Stimulated activated CD4-positive, alpha-beta T cell treated with anti-CD3 and anti-CD28 coated beads, Interleukin-15, amount 100 ng/mL, for 1 hour (primary cell): Measurements from ENCODE around the gene SLC1A5.

Experiments
- DNase-seq, 2 donors: peaks; one replicate each; pipeline ENCODE4 v3.0.0-alpha.2; 2020; ENCODE audit warnings: low read depth in 1 of 2, low spot score in 1 of 2

The SLC1A5 gene

GRCh38 chr19:46745030-46745429, 43.4 kb downstream of the SLC1A5 start:
- DNase-seq: no peak

- no peak for DNase-seq
Measured at GRCh38 chr19:46744005-46744691, 44.2 kb downstream of the SLC1A5 start.

- no peak for DNase-seq
Measured at GRCh38 chr19:46742926-46743480, 45.4 kb downstream of the SLC1A5 start.

GRCh38 chr19:46741447-46741846, 46.9 kb downstream of the SLC1A5 start:
- no peak for DNase-seq

GRCh38 chr19:46739290-46739771, 49.1 kb downstream of the SLC1A5 start:
- no peak for DNase-seq

- DNase-seq: no peak
Measured at GRCh38 chr19:46737761-46738171, 50.6 kb downstream of the SLC1A5 start.

GRCh38 chr19:46737298-46737654, 51.1 kb downstream of the SLC1A5 start:
- DNase-seq: no peak

GRCh38 chr19:46736531-46737297, 51.7 kb downstream of the SLC1A5 start:
- no peak for DNase-seq

GRCh38 chr19:46733690-46734292, 54.6 kb downstream of the SLC1A5 start:
- DNase-seq: no peak

GRCh38 chr19:46732966-46733689, 55.3 kb downstream of the SLC1A5 start:
- DNase-seq: no peak

- DNase-seq: no peak
Measured at GRCh38 chr19:46732172-46732938, 56.0 kb downstream of the SLC1A5 start.

GRCh38 chr19:46731584-46731983, 56.8 kb downstream of the SLC1A5 start:
- no peak for DNase-seq

GRCh38 chr19:46731007-46731501, 57.3 kb downstream of the SLC1A5 start:
- no peak for DNase-seq

- no peak for DNase-seq
Measured at GRCh38 chr19:46730595-46730994, 57.8 kb downstream of the SLC1A5 start.

- no peak for DNase-seq
Measured at GRCh38 chr19:46730187-46730586, 58.2 kb downstream of the SLC1A5 start.

- no peak for DNase-seq
Measured at GRCh38 chr19:46729696-46730095, 58.7 kb downstream of the SLC1A5 start.

GRCh38 chr19:46728693-46729339, 59.6 kb downstream of the SLC1A5 start:
- DNase-seq: peak; percentile 66 to 74

GRCh38 chr19:46728208-46728607, 60.2 kb downstream of the SLC1A5 start:
- no peak for DNase-seq

GRCh38 chr19:46727757-46728156, 60.6 kb downstream of the SLC1A5 start:
- DNase-seq: no peak
